GM18502 (cell line): Measurements from ENCODE around the gene TIMP3.

ENCODE experiments used
- ATAC-seq: cut with Tn5 transposase; IDR thresholded peaks from one replicate; pipeline ENCODE4 v1.9.1; 2021; ENCODE audit warnings: mild to moderate bottlenecking; ENCODE audit not compliant: unreplicated experiment, poor library complexity

TIMP3 gene

GRCh38 chr22:32824531-32825312 lies 23.2 kb downstream of the TIMP3 start:
- ATAC-seq = no peak

DNA sequence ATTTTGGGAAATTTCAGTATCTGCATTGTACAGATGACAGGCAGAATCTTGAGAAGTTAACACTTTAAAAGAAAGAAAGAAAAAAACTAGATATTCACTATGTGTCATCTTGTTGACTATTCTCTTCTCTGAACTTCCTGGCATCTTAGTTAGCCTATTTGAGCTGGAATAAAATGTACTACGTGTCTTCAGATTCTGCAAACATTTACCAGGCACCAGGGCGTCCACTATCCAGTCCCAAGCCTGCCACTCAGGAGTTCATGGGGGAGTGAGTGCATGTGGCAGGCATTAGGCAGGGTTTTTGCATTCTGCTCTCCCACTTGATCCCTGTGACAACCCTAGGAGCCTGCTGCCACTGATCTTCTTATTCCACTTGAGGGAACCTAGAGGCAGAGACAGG lies 25.0 kb downstream of the TIMP3 start:
- ATAC-seq = no peak

DNA sequence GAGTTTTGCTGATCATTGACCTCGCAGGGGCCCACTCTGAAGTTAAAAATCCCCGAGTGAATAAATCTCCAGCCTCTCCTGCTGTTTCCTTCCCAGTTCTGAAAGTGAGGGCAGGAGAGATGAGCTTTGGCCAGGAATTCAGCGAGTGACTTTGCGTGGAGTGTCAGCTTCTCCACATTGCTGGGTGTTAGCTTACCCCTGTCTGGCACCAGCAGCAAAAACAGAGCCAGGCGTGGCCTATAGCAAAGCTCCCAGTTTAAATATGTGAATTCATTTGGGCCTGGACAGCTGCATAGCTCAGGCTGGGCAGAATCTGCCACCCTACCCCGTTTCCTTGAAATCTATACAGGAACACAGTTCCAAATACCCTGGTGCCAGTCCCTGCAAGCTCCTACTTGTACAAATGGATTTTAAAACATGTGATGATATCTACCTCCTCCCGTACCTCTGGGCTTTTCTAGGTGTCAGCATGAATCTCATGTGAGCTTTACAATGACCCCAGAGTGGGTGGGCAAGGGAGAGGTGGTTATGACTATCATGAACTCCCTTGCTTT lies 25.6 kb downstream of the TIMP3 start:
- no peak for ATAC-seq

DNA sequence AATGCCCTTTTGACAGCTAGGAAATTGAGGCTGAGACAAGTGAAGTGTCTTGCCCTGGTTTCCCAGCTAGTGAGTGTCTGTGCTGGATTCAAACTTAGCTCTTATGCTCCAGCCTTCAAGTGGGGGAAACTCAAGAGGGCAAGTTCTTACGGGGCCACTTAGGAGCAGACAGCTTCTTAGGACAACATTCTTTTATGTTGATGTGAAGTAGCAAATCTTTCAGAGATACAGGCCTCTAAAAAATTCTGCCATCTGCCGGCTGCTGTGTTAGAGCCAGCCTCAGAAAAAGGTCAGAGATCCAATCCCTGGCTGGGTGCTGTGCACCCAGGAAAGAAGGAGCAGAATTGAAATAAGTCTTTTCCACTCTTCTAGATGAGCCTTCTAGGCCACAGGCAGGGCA lies 26.6 kb downstream of the TIMP3 start:
- no peak for ATAC-seq

DNA sequence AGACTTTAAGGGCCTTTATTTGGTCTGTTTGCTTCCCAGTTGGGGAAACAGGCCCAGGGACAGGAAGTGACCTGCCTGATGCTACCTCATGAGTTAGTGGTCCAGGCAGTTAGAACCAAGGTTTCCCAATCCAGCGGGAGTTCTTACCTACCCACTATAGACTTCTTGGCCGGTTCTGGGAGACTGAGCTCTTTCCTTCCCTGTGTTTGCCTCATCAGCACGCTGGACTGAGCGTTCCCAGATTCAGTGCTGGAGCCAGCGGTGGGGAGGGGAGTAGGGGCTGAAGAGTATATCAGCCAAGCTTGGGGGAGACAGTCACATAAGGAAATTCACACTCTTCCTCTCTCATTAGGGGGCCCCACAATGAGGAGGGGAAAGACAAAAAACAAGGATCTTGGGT lies 27.1 kb downstream of the TIMP3 start:
- ATAC-seq = no peak

DNA sequence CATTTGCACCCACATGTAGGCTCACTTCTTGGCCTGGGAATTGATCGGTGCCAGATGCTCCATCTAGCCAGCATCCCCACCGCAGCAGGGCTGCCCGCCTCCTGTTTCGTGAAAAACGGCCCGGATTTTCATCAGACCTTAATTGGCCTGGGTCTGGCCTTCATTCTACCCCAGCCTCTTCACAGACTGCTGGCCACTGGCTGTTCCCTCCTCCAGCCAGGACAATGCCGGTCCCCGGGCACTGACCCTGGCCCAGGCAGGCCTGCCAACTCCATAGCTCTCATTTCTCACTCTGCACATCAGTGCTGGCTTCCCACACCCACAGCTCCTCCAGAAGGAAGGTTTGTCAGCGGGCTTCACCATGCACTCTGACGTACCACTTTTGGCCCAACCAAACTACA lies 27.9 kb downstream of the TIMP3 start:
- no peak for ATAC-seq

GRCh38 chr22:32830473-32830872 lies 29.0 kb downstream of the TIMP3 start:
- ATAC-seq = no peak

DNA sequence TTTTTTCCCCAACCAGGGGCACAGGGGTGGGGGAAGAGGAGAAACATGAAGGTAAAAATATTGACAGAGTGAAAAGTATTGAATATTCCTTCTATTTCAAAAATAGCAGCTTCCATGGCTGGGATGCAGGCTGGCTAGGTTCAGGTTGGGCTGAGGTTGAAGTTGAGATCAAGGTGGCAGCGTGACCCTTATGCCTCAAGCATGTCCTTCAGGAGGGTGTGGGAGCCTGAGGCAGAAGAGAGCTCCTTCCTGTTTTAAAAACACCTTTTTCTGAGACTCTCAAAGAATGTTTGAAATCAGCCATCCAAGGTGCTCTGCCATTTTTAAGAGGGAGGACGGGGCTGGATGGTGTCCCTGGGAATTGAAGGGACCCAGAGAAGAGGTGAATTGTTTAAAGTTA lies 29.5 kb downstream of the TIMP3 start:
- no peak for ATAC-seq

DNA sequence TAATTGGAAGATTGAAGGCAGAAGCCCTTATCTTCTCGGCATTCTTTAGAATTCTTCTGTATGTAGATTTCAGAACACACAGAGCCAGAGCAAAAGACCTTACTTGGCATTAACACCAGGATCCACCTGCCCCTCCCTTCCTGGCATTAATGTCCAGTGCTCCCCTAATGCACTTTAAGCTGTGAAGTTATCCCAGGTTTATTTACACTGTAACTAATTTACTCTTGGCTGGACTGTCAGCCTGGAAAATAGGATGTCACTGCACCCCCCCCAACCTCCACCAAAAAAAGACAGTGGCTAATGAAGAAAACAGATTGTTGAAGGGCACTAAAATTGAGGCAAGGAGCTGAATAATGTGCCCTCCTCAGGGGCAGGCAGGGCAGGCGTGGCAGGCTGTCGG lies 30.1 kb downstream of the TIMP3 start:
- ATAC-seq = no peak

GRCh38 chr22:32832174-32832573 lies 30.7 kb downstream of the TIMP3 start:
- ATAC-seq = no peak

DNA sequence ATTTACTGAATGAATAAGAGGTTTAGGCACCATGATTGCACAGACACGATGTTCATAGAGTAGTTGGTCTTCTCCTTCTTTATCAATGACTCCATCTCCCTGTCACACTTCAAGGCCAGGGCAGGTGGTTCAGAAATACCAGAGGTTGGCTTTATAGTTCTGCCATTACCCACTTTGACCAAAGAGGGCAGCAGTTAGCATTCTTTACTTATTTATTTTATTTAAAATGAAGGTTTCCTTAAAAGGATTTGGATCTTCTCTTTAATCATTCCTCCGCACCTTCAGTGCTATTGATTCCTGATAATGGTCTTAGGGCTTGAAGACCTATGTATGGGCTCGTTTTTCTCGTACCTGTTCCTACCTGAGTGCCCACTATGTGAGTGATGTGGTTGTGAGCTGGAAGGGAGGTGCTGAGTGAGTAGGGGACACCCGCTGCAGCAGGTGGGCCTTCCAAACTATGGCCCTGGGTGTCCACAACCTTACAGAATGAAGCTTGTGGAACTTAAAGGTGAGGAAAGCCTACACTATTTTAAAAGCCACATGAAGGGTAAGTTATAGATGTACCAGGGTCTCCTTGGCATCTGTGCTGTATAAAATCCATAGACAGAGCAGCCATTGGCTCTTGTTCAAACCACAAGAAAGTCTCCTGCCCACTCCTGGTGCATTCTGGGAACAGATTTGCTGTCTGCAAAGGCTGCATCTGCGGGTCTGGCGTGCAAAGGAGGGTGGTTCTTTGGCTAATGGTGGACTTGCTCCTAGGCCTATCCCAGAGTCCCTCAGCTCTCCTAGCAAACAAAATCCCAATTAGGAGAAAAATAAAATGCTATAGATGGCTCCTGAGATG lies 35.0 kb downstream of the TIMP3 start:
- ATAC-seq = no peak

- no peak for ATAC-seq
These were observed 35.6 kb downstream of the TIMP3 start for GRCh38 chr22:32837142-32837541.

GRCh38 chr22:32837803-32838202 lies 36.3 kb downstream of the TIMP3 start:
- ATAC-seq = no peak

DNA sequence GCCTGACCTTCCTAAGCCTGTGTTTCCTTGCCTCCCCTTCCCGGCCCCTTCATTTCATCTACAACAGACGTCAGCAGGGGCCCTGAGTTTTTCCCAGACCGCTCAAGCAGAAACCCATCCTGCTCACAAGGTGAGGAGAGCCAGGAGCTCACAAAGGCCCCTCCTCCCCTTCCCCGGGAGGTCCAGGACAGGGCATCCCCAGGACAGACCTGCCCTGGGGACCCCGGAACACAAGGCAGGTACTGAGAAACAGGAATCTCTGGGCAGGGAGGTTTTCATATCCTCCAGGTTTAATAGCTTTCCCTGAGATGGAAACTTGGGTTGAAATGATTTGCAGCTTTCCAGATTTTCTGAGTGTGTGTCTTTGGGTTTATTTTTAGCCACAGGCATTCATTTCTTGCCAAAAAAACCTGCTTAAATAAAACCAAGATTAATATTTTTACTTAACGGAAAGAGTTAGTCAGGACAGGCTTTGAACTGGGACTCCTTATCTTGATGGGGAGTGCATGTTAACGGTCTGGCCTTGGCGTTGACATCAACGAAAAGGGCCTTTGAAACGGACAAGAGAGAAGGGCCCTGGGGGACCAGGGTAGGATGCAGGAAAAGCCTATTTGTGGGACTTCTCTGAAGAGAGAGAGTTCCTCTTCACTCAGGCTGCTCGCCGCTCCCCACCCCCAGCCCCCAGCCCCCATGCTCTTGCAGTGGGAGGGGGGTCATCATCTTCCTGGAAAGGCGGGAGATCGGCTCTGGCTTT lies 38.5 kb downstream of the TIMP3 start:
- no peak for ATAC-seq

GRCh38 chr22:32841175-32841574 lies 39.7 kb downstream of the TIMP3 start:
- no peak for ATAC-seq

DNA sequence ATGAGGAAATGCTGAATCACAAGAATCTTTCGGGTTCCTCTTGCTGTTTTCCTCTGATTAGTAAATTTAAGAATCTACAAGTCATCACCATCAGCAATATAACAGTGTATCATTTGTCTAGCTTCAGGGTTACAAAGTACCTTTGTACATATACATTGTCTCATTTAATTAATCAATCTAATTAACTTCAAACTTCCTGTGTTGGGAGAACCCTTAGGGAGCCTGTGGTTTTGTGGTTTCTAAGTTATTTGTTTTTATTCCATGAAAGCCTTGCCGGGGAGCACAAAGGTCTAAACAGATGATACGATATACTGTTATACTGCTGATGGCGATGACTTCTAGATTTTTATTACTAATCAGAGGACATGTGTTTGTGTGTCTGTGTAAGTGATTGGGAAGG lies 41.0 kb downstream of the TIMP3 start:
- no peak for ATAC-seq

- ATAC-seq = no peak
These were observed 41.8 kb downstream of the TIMP3 start for GRCh38 chr22:32843300-32843699.

DNA sequence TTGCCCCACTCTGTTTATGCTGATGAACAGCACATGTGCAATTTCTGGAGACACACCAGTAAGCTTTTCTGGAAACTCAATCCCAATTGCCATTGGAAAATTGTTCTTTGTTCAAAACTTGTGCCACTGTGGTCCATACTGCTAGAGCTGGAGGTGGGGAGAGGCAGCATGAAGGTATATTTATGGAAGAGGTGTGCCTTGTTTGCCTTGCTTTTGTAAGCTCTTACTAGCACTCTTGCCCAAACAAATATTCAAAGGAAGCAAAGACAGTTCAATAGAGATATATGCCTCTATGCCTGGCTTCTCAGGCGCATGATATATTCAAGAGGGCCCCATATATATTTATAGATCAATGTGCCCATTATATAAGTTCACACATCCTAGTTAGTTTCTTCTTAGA lies 42.7 kb downstream of the TIMP3 start:
- no peak for ATAC-seq

DNA sequence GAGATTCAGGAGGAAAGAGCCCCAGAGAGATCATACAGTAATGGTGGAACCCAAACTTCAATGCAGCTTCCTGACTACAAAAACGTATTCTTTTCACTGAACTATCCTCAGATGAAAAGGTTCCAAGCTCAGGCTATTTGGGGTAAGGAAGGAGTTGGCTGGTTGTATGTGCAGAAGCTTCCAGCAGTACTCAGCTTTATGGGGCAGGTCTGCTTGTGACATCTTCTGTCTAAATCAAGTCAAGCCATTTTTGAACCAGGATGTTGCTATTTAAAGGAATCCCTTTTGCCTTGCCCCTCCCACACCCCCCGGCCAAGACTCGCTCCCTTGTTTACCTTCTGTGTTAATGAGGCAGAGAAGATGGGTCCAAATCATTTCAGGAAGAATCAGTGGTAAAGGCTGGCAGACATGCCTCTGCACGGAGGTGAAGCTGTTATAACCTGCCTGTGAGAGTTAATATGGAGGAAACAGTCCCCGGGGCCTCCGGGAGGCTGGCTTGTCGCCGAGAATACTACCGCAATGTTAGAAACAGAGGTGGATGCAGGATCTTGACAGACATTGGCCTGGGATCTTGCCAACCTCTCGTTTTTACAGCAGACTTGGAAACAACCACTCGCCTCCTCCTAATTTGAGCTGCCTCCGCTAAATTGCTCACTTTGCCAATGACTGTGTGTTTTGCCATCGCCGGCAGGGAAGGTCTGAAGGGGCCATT lies 45.4 kb downstream of the TIMP3 start:
- ATAC-seq = no peak

- ATAC-seq = no peak
These were observed 46.7 kb downstream of the TIMP3 start for GRCh38 chr22:32848226-32848625.
